Panc1 (cell line): ENCODE data around the gene DYNLL2.

Experiments
- POLR2AphosphoS5 ChIP-seq: IDR thresholded peaks from 2 replicates; pipeline ENCODE4 v1.6.1; 2012; ENCODE audit warnings: mild to moderate bottlenecking, low read depth, low read length, moderate library complexity
- SIN3A ChIP-seq: IDR thresholded peaks from 2 replicates; pipeline ENCODE4 v1.6.1; 2012; ENCODE audit warnings: low read depth, mild to moderate bottlenecking, low read length, moderate library complexity, borderline replicate concordance; ENCODE audit not compliant: insufficient read depth
- TF ChIP-seq, protein P1 (sequence below): fragments of 450-650 bp; IDR thresholded peaks from 2 replicates; pipeline ENCODE4 v1.5.1; 2017; ENCODE audit warnings: mild to moderate bottlenecking

DNA sequence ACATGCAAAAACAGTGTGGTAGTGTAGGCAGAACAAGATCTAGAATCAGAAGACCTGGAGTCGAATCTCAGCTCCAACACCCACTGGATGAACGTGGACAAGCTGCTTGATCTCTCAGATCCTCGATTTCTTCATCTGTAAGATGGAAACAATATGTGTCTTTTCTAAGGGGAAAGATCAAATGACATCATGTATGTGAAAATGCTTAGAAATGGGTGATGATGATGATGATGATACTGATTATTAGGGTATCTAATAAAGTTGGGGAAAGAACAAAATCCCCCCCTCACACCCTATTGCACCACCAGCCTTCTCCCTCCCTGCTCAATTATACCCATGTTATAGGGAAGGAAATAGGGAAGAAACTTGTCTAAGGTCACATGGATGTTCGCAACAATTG lies 10.9 kb downstream of the DYNLL2 start:
- TF ChIP-seq, protein P1, sequence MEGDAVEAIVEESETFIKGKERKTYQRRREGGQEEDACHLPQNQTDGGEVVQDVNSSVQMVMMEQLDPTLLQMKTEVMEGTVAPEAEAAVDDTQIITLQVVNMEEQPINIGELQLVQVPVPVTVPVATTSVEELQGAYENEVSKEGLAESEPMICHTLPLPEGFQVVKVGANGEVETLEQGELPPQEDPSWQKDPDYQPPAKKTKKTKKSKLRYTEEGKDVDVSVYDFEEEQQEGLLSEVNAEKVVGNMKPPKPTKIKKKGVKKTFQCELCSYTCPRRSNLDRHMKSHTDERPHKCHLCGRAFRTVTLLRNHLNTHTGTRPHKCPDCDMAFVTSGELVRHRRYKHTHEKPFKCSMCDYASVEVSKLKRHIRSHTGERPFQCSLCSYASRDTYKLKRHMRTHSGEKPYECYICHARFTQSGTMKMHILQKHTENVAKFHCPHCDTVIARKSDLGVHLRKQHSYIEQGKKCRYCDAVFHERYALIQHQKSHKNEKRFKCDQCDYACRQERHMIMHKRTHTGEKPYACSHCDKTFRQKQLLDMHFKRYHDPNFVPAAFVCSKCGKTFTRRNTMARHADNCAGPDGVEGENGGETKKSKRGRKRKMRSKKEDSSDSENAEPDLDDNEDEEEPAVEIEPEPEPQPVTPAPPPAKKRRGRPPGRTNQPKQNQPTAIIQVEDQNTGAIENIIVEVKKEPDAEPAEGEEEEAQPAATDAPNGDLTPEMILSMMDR: no peak
- TF ChIP-seq POLR2AphosphoS5 (no peak), SIN3A (no peak)
